ENCODE data around the gene LRRC70.
"Not testable (repeated sequence)": the region's sequence is repeated elsewhere in the genome, so short reads cannot be mapped to it uniquely, and the experiment has no call there.

Gene LRRC70

GRCh38 chr5:62608529-62609511 is 30.2 kb downstream of the LRRC70 start:
- no peak for DNase-seq (ENCODE audit: low spot score)

GRCh38 chr5:62614355-62614754 is 35.7 kb downstream of the LRRC70 start:
- DNase-seq (ENCODE audit: low spot score): no peak

- no peak for DNase-seq (ENCODE audit: low spot score)
Observed at GRCh38 chr5:62616615-62617277, 38.1 kb downstream of the LRRC70 start.

DNA sequence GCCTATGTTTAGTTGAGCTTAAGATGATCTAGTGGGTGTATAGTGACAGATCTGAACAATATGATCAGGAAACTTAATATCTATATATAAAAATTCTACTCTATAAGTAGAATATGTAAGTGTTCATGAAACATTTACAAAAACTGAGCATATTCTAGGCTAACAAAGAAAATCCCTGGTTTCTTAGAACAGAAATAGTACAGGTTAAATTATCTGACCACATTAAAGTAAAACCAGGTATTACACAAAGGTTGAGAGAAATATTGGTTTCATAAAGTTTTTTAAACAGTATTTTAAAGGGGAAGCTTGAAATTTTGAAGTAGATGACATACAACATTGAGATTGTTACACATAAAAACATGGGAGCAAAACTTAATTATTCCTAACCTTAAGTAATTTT is 39.3 kb downstream of the LRRC70 start:
- DNase-seq (ENCODE audit: low spot score): no peak

GRCh38 chr5:62620761-62621160 is 42.1 kb downstream of the LRRC70 start:
- no peak for DNase-seq (ENCODE audit: low spot score)

DNA sequence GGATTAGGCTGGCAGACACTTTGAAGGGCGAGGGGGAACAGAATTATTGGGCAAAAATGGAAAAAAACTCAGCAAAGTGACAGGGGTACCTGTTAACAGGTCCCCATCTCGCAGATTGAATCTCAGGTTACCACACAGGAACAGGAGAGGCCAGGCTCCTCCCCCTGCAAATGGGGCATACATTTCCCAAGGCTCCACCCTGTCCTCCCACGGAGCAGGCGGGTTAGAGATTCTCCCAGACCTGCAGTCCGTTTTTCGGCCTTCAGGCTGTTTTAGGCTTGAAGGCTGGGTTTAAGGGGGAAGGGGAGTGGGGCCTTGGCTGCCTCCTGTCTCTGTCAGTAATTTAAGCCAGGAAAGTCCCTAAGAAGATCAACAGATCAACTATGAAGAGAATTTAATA is 42.7 kb downstream of the LRRC70 start:
- DNase-seq (ENCODE audit: low spot score): no peak

GRCh38 chr5:62623271-62623670 is 44.7 kb downstream of the LRRC70 start:
- DNase-seq (ENCODE audit: low spot score): no peak

- not testable (repeated sequence) for DNase-seq (ENCODE audit: low spot score)
Observed at GRCh38 chr5:62624436-62624835, 45.8 kb downstream of the LRRC70 start.

DNA sequence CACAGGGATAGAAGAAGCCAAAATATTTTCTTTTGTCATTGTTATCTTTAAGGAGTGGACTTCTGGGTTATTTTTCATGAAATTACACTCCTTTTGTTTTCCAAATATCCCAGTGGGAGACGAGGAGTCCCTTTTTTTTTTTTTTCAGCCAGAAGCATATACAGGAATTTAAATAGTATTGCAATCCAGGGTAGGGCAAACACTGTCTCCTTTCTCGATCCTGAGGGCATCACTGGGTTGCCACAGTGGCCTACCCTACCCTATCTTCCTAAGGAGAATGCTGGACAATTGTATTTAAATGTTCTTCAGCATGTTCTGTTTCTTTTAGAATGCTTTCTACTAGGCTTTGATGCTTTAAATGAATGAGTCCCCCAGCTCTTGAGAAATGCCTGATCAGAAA is 47.9 kb downstream of the LRRC70 start:
- no peak for DNase-seq (ENCODE audit: low spot score)

DNA sequence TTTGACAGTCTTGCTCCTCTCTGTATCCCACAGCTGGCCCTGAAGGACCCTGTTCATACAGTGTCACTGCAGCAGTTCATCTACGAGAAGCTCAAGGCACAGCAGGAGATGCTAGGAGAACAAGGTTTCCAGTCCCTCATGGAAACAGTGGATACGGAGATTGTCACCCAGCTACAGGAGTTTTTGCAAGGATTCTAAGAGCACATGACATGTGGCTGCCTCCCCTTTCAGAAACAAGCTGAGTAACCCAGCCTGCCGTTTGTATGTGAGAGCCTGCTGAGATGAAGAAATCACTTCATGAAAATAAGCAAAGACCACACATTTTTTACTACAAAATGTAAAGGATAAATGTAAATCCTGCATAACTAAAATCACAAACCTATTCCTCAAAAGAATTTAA is 48.5 kb downstream of the LRRC70 start:
- DNase-seq (ENCODE audit: low spot score): no peak

DNA sequence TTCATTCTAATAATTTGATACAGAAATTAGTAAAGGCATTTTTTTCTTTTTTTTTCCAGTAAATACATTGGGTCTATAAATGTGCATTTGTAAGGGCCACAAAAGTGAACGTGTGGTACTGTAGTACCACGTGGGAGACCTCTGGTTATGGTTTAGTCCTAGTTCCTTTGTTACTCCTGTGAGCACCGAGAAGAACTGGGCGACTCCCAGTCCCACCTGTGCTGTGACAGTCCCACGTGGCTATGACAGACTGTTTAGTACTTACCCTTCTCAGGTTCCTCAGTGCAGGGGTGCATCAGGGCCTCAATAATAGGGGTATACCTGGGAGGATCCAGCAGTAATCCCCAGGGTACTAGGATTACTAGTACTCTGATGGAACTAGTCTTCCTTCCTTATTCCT is 49.3 kb downstream of the LRRC70 start:
- no peak for DNase-seq (ENCODE audit: low spot score)

Measured in NAMALWA (cell line).